ENCODE results near the gene PHLDB1.
"Not testable (repeated sequence)": the region's sequence is repeated elsewhere in the genome, so short reads cannot be mapped to it uniquely, and the experiment has no call there.

PHLDB1 gene

DNA sequence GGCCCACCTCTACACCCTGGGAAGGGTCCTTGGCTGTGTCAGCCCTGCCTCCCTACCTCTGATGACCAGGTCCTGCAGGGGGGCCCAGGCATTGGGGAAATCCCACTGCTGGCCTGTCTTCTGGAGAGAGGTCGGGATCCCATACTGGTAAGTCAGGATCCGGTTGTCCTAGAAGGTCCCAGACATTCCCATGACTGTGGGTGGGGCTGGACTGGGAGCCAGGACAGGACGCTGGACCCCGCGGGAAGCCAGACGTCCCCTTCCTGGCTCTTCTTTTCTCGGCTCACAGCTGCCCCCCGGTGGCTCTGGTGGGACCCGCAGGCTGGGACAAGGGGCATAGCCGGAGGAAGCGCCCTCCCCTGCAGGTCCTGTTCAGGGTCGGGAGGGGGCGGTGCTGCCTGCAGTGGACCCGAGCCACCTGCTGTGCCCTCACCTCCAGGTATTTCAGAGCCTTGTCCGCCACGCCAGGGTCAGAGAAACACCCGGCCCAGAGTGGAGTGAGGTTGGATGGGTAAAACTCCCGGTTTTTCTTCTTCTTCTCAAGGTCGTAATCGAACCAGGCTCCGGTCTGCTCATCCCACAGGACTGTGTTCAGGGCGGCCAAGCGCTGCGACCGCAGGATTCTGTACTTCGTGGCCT, 52.0 kb downstream of the PHLDB1 start:
- DNase-seq (ENCODE audit: low spot score) = peak; percentile 83

DNA sequence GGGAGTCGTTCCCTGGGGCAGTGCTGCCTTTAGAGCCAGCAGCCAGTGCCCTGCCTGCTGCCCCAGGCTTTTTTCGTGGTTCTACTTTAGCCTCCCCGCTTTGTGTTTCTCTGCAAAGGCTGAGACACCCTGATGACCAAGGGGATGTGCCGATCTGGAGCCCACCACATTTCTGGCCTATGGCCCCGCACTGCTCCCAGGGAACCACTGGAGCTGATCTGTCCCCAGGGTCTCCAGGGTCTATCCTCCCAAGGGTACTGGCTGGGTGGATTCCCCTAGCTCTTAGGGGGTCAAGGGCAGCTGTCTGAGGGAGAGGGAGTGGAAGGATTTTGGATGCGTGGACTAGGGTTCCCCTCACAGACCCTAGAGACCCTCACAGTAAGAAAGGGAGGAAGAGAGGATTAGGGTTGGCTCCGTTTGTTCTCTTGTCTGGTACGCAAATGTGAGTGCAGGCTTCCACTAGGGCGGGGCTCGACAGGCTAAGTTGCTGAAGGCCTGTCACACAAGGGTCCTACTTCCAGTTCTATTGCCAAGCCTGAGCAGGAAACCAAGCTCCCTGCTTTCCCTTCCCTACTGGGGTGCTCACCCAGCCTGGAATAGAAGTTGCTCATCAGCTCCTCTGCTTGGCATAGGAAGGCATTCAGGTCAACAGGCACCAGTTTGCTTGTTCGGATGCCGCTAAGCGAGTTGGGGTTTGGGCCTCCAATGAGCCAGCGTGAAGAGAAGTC, 52.7 kb downstream of the PHLDB1 start:
- DNase-seq (ENCODE audit: low spot score) = no peak

DNA sequence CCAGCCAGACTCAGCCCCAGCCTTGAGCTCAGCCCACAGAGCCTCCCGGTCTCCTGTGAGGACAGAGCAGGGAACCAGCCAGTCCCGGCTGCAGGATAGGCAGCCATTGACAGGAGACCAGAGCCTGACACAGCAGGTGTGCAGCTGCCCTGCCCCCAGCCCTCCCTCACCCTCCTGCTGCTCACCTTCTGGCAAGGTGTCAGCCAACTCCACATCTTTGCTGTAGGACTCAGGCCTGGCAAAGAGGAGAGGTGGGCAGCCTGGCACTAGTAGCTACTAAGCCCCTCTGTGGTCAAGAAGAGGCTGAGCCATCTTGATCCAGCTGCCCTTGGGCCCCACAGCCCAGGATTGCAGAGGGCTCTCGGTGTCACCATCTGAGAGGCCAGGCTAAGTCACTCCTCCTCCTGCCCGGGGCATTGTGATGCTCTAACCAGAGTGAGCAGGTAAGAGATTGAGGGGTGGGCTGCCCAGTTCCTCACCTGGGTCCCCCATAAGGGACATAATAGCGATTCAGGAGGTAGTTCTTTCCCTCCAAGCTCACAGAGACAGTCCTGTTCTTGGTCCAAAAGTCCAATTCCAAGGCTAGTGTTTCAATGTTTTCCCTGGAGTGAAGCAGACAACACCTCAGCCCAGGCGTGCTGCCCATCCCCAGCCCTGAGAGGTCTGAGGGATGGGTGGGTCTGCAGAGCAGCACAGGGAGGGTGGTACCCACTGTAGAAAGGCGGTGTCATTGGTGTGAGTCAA, 53.4 kb downstream of the PHLDB1 start:
- no peak for DNase-seq (ENCODE audit: low spot score)

DNA sequence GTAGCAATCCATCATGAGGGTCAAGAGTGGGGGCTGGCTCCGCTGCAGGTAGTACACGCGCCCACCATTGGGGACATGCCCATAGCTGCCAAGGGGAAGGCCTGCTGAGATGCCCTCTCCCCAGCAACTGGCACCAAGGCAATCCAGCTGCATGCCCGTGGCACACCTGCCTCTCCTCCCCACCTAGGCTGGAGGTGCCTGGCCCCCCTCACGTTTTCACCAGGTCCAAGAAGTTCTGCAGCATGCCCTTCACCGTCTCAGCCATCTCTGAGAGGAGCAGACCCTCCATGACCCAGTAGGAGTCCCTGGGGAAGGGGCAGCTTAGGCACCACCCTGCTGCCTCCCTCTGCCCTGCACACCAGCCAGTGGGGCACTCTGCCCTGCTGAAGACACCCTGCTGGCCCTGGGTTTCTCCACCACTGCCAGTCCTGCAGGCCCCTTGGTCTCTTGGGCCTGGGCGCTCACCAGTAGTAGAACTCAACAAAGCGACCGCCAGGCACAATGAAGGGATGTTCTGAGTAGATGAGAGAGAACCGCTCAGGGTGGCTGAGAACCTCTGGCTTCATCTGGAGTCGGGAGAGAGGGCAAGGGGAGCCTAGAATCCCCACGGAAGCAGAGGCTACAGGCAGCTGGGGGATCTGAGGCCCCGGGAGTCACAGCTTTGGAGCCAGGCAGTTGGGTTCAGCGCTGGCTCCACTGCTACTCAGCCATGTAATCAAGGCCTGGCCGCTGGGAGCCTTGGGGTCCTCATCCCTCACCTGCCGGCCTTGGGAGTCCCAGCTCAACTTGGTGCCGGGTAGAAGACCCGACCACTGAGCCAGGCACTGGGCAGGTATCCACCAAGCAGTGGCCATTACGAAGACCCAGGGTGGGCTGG, 54.2 kb downstream of the PHLDB1 start:
- no peak for DNase-seq (ENCODE audit: low spot score)

DNA sequence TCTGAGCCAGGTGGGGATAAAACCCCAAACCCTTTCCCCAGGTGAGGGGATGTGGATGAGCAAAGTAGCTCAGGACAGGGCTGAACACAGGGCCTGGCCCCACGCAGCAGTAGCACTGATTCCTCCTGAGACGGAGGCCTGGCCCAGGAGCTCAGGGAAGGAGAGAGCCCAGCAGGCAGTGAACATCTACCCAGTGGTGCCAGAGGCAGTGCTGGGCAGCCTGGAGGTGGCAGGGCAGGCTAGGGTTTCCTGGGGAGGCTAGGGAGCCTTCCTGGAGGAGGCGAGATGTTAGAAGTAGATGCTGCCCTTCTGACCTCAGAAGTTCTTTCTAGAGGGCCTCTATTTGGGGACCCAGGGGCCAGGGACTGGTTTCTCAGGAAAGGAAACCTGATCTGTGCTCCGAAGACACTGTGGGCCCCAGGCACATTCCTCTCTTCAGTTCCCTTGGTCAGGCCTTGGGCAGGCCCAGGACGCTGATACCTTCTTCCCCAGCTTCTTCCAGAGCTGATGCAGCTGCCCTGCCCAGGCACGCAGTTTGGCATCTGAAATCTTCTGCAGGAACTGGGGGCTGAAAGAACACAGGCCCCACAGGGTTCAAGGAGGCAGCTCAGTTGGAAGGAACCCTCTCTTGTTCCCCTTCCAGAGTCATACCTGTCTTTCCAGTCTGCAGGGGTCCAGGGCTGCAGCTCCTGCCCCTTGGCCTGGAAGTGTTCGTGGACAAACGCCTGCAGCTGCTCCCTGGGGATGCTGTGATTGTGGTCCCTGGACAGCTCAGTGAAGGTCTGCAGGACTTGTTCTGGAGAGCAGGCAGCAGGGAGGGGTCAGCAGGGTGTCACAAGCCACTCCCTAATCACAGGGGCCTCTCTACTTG, 55.2 kb downstream of the PHLDB1 start:
- no peak for DNase-seq (ENCODE audit: low spot score)

DNA sequence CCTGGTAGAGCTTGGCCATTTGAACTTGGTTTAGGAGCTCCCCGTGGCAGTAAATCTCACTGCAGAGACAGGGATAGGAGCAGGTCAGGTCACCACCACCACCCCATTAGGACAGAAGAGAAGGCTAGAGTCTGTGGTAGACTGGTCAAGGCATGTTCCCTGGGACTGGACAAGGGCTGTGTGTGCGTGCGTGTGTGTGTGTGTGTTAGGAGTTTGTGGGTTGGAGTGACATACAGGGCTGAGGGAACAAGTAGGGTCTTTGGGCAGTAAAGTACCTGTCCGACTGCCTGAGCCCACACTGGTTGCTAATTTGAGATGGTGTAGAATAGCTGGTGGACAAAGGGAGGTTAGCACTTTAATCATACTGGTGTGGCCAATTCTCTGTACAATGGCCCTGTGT, 56.0 kb downstream of the PHLDB1 start:
- DNase-seq (ENCODE audit: low spot score) = no peak

DNA sequence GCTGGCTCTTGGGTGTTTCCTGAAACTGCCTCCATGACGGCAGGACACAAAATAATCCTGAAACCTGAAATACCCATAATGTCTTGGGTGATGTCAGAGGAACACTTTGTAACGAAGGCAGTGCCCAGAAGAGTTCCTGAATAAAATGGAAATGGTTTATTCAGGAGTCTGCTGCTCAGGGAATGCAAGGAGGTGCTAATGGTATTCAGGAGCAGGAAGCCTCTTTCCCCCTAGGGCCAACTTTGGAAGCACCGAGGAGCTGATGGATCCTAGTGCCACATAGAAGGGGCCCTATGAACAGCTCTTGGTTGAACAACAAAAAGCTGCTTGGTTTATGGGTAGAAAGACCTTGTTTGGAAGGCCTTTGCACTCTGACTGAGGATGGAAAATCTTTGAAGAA, 56.5 kb downstream of the PHLDB1 start:
- no peak for DNase-seq (ENCODE audit: low spot score)

DNA sequence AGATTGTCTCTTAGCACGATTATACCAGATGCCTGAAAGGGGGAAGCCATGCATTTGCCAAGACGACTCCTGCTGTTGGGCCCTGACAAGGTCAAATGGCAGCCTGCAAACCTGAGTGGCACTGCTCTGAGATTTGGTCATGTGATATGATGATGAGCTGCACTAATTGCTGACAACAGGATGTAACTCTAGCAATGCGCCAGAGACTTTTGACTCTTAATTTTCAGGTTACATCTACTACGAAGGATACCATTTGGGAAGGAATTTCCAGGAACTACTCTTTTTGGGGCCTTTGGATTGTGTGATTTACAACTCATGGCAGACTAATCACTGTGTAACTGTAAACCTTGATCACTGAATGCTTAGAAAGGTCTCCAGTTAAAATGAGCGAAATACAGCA, 59.0 kb downstream of the PHLDB1 start:
- DNase-seq (ENCODE audit: low spot score) = no peak

DNA sequence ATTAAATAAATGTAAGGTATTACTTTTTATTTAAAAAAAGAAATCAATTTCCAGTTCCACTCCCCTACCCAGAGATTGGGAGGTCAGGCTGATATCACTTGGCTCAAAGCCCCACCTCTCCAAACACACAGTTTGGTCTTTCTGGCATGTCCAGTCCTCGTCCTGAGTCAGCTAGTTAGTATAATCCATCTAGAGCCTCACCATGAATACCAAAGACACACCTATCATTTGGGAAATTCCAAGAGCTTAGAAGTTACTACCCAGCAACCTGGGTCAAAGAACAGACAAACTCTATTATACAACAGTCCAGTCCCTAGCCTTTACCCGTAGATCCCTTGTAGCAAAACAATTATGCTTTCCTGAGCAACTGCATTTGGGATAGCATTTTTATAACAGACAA, 62.6 kb downstream of the PHLDB1 start:
- DNase-seq (ENCODE audit: low spot score) = no peak

DNA sequence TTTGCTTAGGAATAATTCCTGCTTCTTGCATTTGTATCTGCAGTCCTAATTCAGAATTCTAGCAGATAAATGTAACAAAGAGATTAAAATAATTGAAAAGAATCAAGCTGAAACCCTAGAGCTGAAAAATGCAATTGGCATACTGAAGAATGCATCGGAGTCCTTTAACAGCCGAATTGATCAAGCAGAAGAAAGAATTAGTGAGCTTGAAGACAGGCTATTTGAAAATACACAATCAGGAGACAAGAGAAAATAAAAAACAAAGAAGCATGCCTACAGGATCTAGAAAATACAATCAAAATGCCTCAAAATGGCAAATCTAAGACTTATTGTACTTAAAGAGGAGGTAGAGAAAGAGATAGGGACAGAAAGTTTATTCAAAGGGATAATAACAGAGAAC, 63.8 kb downstream of the PHLDB1 start:
- no peak for DNase-seq (ENCODE audit: low spot score)

DNA sequence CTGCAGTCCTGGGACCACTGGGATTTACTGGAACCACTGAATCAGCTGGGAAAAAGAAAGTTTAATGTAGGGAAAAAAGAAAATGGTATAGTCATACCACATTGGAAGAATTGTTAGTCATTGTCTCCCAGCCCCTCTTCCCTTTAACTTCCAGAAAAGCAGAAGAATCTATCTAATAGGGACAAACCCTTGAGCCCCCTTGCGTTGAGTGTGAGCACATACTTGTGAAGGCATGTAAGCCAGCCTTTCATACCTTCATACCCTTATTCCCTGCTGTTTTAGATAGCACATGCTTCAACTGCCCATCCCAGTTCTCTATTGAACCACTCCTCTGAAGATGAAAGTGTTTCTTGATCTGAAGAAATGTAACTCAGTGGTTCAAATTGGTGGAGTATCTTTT, 65.4 kb downstream of the PHLDB1 start:
- DNase-seq (ENCODE audit: low spot score) = no peak

DNA sequence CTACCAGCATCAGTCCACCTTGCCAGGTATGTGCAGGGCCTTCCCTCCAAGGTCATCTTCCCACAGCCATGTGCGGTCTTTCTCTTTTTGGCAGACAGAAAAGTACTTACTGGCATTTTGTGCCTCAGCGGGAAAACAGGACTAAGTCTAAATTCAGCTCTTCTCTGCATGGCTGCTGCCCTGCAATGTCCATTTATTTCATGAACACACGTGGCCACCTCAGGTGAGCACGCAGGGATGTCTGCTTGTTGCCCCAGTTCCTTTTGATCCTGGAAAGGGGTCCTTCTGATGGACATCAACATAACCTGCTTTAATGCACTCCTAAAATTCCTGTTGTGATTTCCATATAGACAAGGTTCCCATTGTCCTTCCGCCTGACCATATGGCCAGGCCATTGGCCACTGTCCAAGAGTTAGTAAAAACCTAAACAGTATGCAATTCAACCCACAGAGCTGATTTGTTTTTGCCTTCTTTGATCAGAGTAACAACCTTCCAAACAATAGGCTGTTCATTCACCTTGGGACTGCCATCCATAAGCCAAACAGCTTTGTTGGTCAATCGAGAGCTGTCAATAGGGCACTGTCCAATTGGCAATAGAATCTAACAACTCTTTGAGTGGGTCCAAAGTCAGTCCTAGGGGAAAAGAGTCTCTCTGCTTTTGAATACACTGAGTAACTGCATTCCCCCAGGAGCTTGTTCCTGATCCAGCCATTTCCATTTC, 66.1 kb downstream of the PHLDB1 start:
- DNase-seq (ENCODE audit: low spot score) = no peak

DNA sequence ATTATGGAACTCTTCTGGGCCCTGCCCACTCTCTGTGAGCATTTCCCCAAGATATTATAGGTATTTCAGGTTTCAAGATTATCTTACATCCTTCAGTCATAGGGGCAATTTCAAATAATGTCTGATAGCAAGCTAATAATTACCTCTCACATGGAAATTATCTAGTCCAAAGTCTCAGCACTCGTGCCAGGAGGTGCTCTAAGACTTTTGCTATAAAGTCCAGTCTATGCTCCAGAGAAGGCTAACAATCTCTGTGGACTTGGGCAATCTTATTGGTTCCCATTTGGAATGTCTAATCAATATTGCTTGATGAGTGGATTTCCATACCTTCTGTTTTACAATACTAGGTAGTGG, 66.6 kb downstream of the PHLDB1 start:
- DNase-seq (ENCODE audit: low spot score) = no peak

DNA sequence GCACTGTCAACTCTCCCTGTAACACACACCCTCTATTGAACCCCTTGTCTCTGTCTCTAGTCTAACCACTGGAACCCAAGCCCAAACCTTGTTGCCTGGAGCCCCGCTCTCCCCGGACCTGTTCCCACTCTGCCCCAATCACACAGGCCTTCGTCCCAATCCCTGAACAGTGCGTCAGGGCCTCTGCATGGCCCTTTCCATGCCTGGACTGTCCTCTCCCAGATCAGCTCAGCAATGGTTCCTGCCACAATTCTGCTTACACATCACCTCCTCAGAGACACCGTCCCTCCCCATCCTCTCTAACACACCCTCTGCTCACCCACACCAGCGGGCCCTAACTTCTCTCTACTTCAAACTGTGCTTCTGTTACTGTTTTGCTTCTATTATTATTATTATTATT, 70.6 kb downstream of the PHLDB1 start:
- DNase-seq (ENCODE audit: low spot score) = no peak

DNA sequence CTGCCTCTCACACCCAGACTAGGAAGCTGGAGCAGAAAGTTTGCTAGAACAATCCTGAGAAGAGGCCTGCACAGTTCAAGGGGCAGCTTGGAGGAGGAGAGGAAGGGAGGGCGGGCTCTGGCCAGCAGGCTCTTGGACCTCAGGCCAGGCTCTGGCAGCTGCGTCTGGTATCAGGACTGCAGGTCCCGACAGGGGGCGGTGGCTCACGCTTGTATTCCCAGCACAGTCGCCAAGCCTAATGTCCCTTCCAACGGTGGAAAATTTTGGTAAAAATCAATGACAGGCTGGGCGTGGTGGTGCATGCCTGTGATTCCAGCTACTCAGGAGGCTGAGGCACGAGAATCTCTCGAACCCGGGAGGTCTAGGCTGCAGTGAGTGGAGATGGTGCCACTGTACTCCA, 71.5 kb downstream of the PHLDB1 start:
- DNase-seq (ENCODE audit: low spot score) = not testable (repeated sequence)

DNA sequence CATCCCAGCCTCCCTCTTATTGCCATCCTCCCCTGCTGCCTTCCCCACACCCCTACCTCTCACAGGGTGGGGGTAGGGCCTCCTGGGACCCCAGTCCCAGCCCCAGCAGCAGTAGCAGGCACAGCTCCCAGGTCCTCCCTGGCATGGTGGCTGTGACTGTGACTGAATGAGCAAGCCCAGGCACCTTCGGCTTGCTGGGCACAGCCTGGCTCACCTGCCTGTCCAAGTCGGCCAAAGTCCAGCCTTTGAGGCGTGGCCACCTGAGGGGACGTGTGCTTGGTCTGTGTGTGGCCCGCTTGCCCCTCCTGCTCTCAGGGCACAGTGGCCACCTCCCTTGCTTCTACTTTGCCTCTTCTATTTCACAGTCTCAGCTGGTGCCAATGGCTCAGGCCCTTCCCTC, 72.1 kb downstream of the PHLDB1 start, which contains the start of gene TREH:
Gene TREH, minus strand, starts transcription at position 168 of the 400 bp plus-strand sequence. Its CDS starts 23 bp downstream, at position 145.
- DNase-seq (ENCODE audit: low spot score) = no peak

DNA sequence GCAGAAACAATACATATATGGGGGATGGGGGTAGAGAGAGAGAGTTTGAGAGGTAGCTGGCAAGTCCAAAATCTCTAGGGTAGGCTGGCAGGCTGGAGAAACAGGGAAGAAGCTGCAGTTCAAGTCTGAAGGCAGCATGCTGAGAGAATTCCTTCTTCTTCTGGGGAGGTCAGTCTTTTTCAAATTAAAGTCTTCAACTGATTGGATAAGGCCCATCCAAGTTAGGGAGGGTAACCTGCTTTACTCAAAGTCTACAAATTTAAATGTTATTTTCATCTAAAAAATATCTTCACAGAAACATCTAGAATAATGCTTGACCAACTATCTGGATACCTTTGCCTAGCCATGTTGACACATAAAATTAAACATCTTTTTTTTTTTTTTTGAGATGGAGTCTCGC, 75.0 kb downstream of the PHLDB1 start:
- DNase-seq (ENCODE audit: low spot score) = no peak

DNA sequence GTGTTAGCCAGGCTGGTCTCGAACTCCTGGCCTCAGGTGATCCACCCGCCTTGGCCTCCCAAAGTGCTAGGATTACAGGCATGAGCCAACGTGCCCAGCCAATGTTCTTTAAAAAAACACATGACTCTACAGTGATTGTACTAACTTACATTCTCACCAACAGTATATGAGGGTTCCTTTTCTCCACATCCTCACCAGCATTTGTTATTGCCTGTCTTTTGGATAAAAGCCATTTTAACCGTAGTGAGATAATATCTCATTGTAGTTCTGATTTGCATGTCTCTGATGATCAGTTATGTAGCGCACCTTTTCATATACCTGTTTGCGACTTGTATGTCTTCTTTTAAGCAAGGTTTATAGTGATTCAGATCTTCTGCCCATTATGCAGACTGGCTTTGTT, 75.5 kb downstream of the PHLDB1 start:
- DNase-seq (ENCODE audit: low spot score) = not testable (repeated sequence)

DNA sequence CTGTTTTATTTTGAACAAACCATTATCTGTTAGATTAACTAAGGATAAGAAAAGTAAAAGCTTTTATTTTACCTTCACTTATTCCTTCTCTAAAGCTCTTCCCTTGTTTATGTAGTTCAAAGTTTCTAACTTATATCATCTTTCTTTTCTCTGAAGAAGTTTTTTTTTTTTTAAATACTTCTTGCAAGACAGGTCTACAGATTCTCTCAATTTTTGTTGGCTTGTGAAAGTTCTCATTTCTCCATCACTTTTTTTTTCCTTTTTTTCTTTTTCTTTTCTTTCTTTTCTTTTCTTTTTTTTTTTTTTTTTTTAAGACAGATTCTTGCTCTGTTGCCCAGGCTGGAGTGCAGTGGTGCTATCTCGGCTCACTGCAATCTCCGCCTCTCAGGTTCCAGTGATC, 76.8 kb downstream of the PHLDB1 start:
- no peak for DNase-seq (ENCODE audit: low spot score)

DNA sequence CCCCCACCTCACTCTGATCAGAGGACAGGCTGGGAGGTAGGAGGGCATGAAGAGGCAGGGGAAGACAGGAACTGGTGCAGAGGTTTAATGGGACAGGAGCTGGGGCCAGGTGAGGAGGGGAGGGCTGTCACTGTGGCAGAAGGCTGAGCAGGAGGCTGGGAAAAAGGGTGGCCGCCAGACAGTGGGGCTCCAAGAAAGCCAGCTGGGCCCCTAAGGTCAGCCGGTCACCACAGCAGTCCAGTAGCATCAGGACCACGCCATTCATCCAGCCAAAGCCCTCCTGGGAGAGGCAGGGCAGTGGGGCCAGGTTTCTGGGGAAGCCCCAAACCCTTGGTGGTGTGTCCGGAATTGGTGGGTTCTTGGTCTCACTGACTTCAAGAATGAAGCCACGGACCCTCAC, 80.5 kb downstream of the PHLDB1 start:
- no peak for DNase-seq (ENCODE audit: low spot score)

DNA sequence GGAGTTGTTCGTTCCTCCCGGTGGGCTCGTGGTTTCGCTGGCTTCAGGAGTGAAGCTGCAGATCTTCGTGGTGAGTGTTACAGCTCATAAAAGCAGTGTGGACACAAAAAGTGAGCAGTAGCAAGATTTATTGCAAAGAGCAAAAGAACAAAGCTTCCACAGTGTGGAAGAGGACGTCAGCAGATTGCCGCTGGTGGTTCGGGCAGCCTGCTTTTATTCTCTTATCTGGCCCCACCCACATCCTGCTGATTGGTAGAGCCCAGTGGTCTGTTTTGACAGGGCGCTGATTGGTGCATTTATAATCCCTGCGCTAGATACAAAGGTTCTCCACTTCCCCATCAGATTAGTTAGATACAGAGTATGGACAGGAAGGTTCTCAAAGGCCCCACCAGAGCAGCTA, 80.9 kb downstream of the PHLDB1 start:
- DNase-seq (ENCODE audit: low spot score) = not testable (repeated sequence)
